Fibroblast of lung (primary cell): ENCODE data around the gene SERHL2. TPM values are rescaled to one million over a fixed set of nuclear protein-coding genes. Genes with fewer than 3 reads are reported as not detected.
"Not testable (repeated sequence)": the region's sequence is repeated elsewhere in the genome, so short reads cannot be mapped to it uniquely, and the experiment has no call there.

Source experiments
- DNase-seq, 2 donors: peaks; one replicate each; pipeline versions ENCODE4 v3.0.0 to v3.0.0-alpha.2; 2010; ENCODE audit warnings: low read depth in 2 of 2
- H2AFZ ChIP-seq: 2 replicates; pipeline ENCODE4 v1.5.1; 2012; ENCODE audit warnings: low read length, control low read depth, inconsistent platforms
- H3K27ac ChIP-seq: 2 replicates; pipeline ENCODE4 v1.5.1; 2011; ENCODE audit warnings: low read length, control low read depth; ENCODE audit not compliant: insufficient read depth
- H3K27me3 ChIP-seq: 2 replicates; pipeline ENCODE4 v1.5.1; 2011; ENCODE audit warnings: mild to moderate bottlenecking, low read length; ENCODE audit not compliant: control insufficient read depth, insufficient read depth
- H3K36me3 ChIP-seq: 2 replicates; pipeline ENCODE4 v1.5.1; 2011; ENCODE audit warnings: low read length; ENCODE audit not compliant: control insufficient read depth, insufficient read depth
- H3K4me1 ChIP-seq: 2 replicates; pipeline ENCODE4 v1.5.1; 2011; ENCODE audit warnings: low read length; ENCODE audit not compliant: control insufficient read depth, insufficient read depth; ENCODE audit errors: extremely low read depth
- H3K4me2 ChIP-seq: 2 replicates; pipeline ENCODE4 v1.5.1; 2011; ENCODE audit warnings: low read length, control low read depth; ENCODE audit not compliant: insufficient read depth; ENCODE audit errors: extremely low read depth
- H3K4me3 ChIP-seq, 4 experiments: fragments of 200-600 bp in 1 of 4; sonication (generic) in 1 of 4; replicated peaks in 1 of 4; 2 replicates each; pipeline ENCODE4 v1.5.1; 2011 to 2016; ENCODE audit warnings: low read length in 4 of 4, low read depth in 3 of 4, mild to moderate bottlenecking in 3 of 4, control low read depth in 2 of 4, inconsistent platforms in 1 of 4, mixed read lengths in 1 of 4; ENCODE audit not compliant: insufficient read depth in 1 of 4; ENCODE audit errors: control extremely low read depth in 1 of 4
- H3K79me2 ChIP-seq: 2 replicates; pipeline ENCODE4 v1.5.1; 2012; ENCODE audit warnings: mild to moderate bottlenecking, low read length, inconsistent platforms; ENCODE audit not compliant: control insufficient read depth, insufficient read depth
- H3K9ac ChIP-seq: 2 replicates; pipeline ENCODE4 v1.5.1; 2011; ENCODE audit warnings: mild to moderate bottlenecking, low read length, control low read depth; ENCODE audit not compliant: insufficient read depth
- H3K9me3 ChIP-seq: 2 replicates; pipeline ENCODE4 v1.5.1; 2012; ENCODE audit warnings: low read depth, low read length; ENCODE audit not compliant: control insufficient read depth, insufficient read depth
- H4K20me1 ChIP-seq: 2 replicates; pipeline ENCODE4 v1.5.1; 2011; ENCODE audit warnings: low read length; ENCODE audit not compliant: control insufficient read depth, insufficient read depth; ENCODE audit errors: extremely low read depth
- CTCF ChIP-seq, 2 donors: IDR thresholded peaks in 1 of 2; conservative IDR thresholded peaks in 1 of 2; 1 replicate in 1 of 2; 2 replicates in 1 of 2; pipeline ENCODE4 v1.5.1; 2011 to 2012; ENCODE audit warnings: low read length in 2 of 2, control low read depth in 1 of 2, inconsistent platforms in 1 of 2, low read depth in 1 of 2, mild to moderate bottlenecking in 1 of 2
- EZH2 ChIP-seq: IDR thresholded peaks from 2 replicates; pipeline ENCODE4 v1.5.1; 2012; ENCODE audit warnings: low read length, control low read depth, mild to moderate bottlenecking; ENCODE audit errors: missing control alignments
- polyA plus RNA-seq, 2 donors: library from polyadenylated mRNA; depleted of rRNA in 1 of 2; stranded (reverse) in 1 of 2; unstranded in 1 of 2; fragments of >200 nt; gene quantifications; 2 replicates each; pipeline ENCODE4 v1.2.1, GENCODE V29; 2011 to 2012; ENCODE audit warnings: missing spikeins in 1 of 2
- total RNA-seq: library from RNA; depleted of rRNA; stranded (reverse); fragments of >200 nt; gene quantifications from 2 replicates; pipeline ENCODE4 v1.2.1, GENCODE V29; 2014

The SERHL2 gene
- total and polyA plus RNA-seq, 2 donors (not counting 1 experiment from before 2014, with no cell fraction given) = 4.6 to 5.5 TPM

- Histone ChIP-seq H4K20me1 (no peaks in the 10 kb centered on the region), H3K4me1 (peaks cover 3% of the 10 kb centered on the region), H3K9ac (no peak overlapping the region), H3K4me2 (no peak overlapping the region), H3K79me2 (no peaks in the 10 kb centered on the region), H2AFZ (no peak overlapping the region), H3K4me3 (no peak overlapping the region), H3K27me3 (peaks cover 9% of the 10 kb centered on the region), H3K36me3 (no peaks in the 10 kb centered on the region), H3K27ac (no peak overlapping the region), H3K9me3 (no peaks in the 10 kb centered on the region)
- DNase-seq = peak in 1 of 2 donors; percentile 16
- TF ChIP-seq CTCF (conservative IDR thresholded peaks at IDR 0.05 in 1 of 2, IDR thresholded peaks at IDR 0.05 in 1 of 2; ENCODE audit: low read depth in 1 of 2, low read length in 2 of 2) (no peak), EZH2 (no peak)
These were observed 9.1 kb upstream of the SERHL2 start for GRCh38 chr22:42544686-42545085.

- H3K9ac ChIP-seq = no peak overlapping the region
- no peaks in the 10 kb centered on the region for H3K9me3 ChIP-seq
- no peak for DNase-seq
- no peak overlapping the region for H3K4me2 ChIP-seq
- peaks cover 10% of the 10 kb centered on the region for H3K27me3 ChIP-seq
- H3K79me2 ChIP-seq = no peaks in the 10 kb centered on the region
- no peaks in the 10 kb centered on the region for H3K36me3 ChIP-seq
- no peak for TF ChIP-seq EZH2
- no peak for TF ChIP-seq CTCF (conservative IDR thresholded peaks at IDR 0.05 in 1 of 2, IDR thresholded peaks at IDR 0.05 in 1 of 2; ENCODE audit: low read depth in 1 of 2, low read length in 2 of 2)
- no peak overlapping the region for H3K27ac ChIP-seq
- H3K4me3 ChIP-seq = no peak overlapping the region
- no peaks in the 10 kb centered on the region for H3K4me1 ChIP-seq
- H4K20me1 ChIP-seq = no peaks in the 10 kb centered on the region
- no peak overlapping the region for H2AFZ ChIP-seq
These were observed 6.2 kb upstream of the SERHL2 start for GRCh38 chr22:42547562-42547961.

GRCh38 chr22:42548126-42548525, 5.6 kb upstream of the SERHL2 start:
- H3K4me2 ChIP-seq, DNase-seq: not testable (repeated sequence)

More at GRCh38 chr22:42548126-42548525, 5.6 kb upstream of the SERHL2 start:
- not testable (repeated sequence) for H3K79me2 ChIP-seq, H3K4me1 ChIP-seq, H3K9ac ChIP-seq, H3K27ac ChIP-seq, H3K36me3 ChIP-seq, H2AFZ ChIP-seq, H3K9me3 ChIP-seq, H3K27me3 ChIP-seq, H4K20me1 ChIP-seq, H3K4me3 ChIP-seq
